CD14-positive monocyte (primary cell): ENCODE measurements around the gene SELENOH. TPM values are rescaled to one million over a fixed set of nuclear protein-coding genes. Genes with fewer than 3 reads are reported as not detected.

Source experiments
- DNase-seq, 3 donors: peaks; one replicate each; pipeline ENCODE4 v3.0.0-alpha.2; 2011 to 2022
- H2AFZ ChIP-seq: 2 replicates; pipeline ENCODE4 v1.6.0; 2012; ENCODE audit warnings: mild to moderate bottlenecking, low read depth, low read length, inconsistent platforms; ENCODE audit not compliant: insufficient read depth, poor library complexity, severe bottlenecking
- H3K27ac ChIP-seq, 2 donors: 1 replicate in 1 of 2; 2 replicates in 1 of 2; pipeline ENCODE4 v1.5.1; 2012 to 2013; ENCODE audit warnings: low read length in 2 of 2, control low read depth in 1 of 2, inconsistent platforms in 1 of 2, low read depth in 1 of 2, mild to moderate bottlenecking in 1 of 2
- H3K27me3 ChIP-seq, 2 donors: one replicate each; pipeline versions ENCODE4 v1.6.0 to v1.6.1; 2011 to 2013; ENCODE audit warnings: low read length in 2 of 2; ENCODE audit not compliant: control insufficient read depth in 2 of 2, insufficient read depth in 2 of 2
- H3K36me3 ChIP-seq, 2 donors: replicated peaks in 1 of 2; 1 replicate in 1 of 2; 2 replicates in 1 of 2; pipeline versions ENCODE4 v1.5.1 to v1.6.1; 2012 to 2013; ENCODE audit warnings: low read length in 2 of 2, control low read depth in 1 of 2, inconsistent platforms in 1 of 2, mild to moderate bottlenecking in 1 of 2; ENCODE audit not compliant: insufficient read depth in 2 of 2, control insufficient read depth in 1 of 2
- H3K4me1 ChIP-seq, 2 donors: 1 replicate in 1 of 2; 2 replicates in 1 of 2; pipeline versions ENCODE4 v1.5.1 to v1.6.1; 2012 to 2013; ENCODE audit warnings: low read length in 2 of 2, control low read depth in 1 of 2, inconsistent platforms in 1 of 2, mild to moderate bottlenecking in 1 of 2, moderate library complexity in 1 of 2; ENCODE audit not compliant: insufficient read depth in 2 of 2, control insufficient read depth in 1 of 2
- H3K4me2 ChIP-seq: replicated peaks from 2 replicates; pipeline ENCODE3; 2012; ENCODE audit warnings: low read length, moderate library complexity, mild to moderate bottlenecking; ENCODE audit not compliant: poor library complexity, severe bottlenecking; ENCODE audit errors: extremely low read depth
- H3K4me3 ChIP-seq, 3 experiments: fragments of 200-600 bp in 1 of 3; sonication (generic) in 1 of 3; replicated peaks in 1 of 3; 1 replicate in 2 of 3; 2 replicates in 1 of 3; pipeline ENCODE4 v1.5.1; 2011 to 2013; ENCODE audit warnings: low read length in 3 of 3, mild to moderate bottlenecking in 3 of 3, control low read depth in 2 of 3, low read depth in 2 of 3, inconsistent platforms in 1 of 3, moderate library complexity in 1 of 3
- H3K79me2 ChIP-seq: 2 replicates; pipeline ENCODE4 v1.6.0; 2012; ENCODE audit warnings: mild to moderate bottlenecking, control low read depth, inconsistent platforms, low read length, moderate library complexity; ENCODE audit not compliant: insufficient read depth
- H3K9ac ChIP-seq: 2 replicates; pipeline ENCODE4 v1.6.0; 2017; ENCODE audit warnings: low read length, mild to moderate bottlenecking; ENCODE audit not compliant: insufficient read depth, poor library complexity, severe bottlenecking
- H3K9me3 ChIP-seq, 2 donors: replicated peaks in 1 of 2; 1 replicate in 1 of 2; 2 replicates in 1 of 2; pipeline versions ENCODE4 v1.5.1 to v1.6.1; 2012 to 2013; ENCODE audit warnings: low read length in 2 of 2, control low read depth in 1 of 2; ENCODE audit not compliant: control insufficient read depth in 1 of 2, insufficient read depth in 1 of 2
- H4K20me1 ChIP-seq: 2 replicates; pipeline ENCODE4 v1.6.0; 2012; ENCODE audit warnings: mild to moderate bottlenecking, low read length, control low read depth, moderate library complexity; ENCODE audit not compliant: insufficient read depth
- H3K27ac Mint-ChIP-seq, 7 donors: one replicate each; pipeline ENCODE4 v1.8.0; 2020; ENCODE audit warnings: mild to moderate bottlenecking in 7 of 7, mixed read lengths in 7 of 7, moderate library complexity in 6 of 7, inconsistent platforms in 2 of 7
- H3K27me3 Mint-ChIP-seq, 3 donors: one replicate each; pipeline ENCODE4 v1.8.0; 2021 to 2022; ENCODE audit warnings: low read depth in 3 of 3, mild to moderate bottlenecking in 3 of 3, mixed read lengths in 3 of 3, moderate library complexity in 3 of 3, inconsistent platforms in 1 of 3
- H3K36me3 Mint-ChIP-seq, 2 donors: one replicate each; pipeline ENCODE4 v1.8.0; 2020; ENCODE audit warnings: mixed read lengths in 2 of 2, inconsistent platforms in 1 of 2, mild to moderate bottlenecking in 1 of 2
- H3K4me1 Mint-ChIP-seq: one replicate; pipeline ENCODE4 v1.8.0; 2020; ENCODE audit warnings: mild to moderate bottlenecking, mixed read lengths
- H3K4me3 Mint-ChIP-seq, 2 donors: one replicate each; pipeline ENCODE4 v1.8.0; 2020; ENCODE audit warnings: mild to moderate bottlenecking in 2 of 2, mixed read lengths in 2 of 2, moderate library complexity in 1 of 2
- H3K9me3 Mint-ChIP-seq, 7 donors: one replicate each; pipeline ENCODE4 v1.8.0; 2020 to 2022; ENCODE audit warnings: mixed read lengths in 7 of 7, mild to moderate bottlenecking in 6 of 7, moderate library complexity in 6 of 7, inconsistent platforms in 2 of 7
- whole genome bisulfite sequencing: methylation state at CpG from one replicate; pipeline ENCODE4 v1.1.5; 2013; ENCODE audit warnings: missing lambda C conversion rate; ENCODE audit not compliant: insufficient coverage; 5-methylcytosine and 5-hydroxymethylcytosine counted together
- intact Hi-C, 2 donors: fragments of 100-400 bp; cut with micrococcal nuclease; formaldehyde crosslinking; loops; one replicate each; pipeline versions ENCODE4 v1.15.0 to v1.15.1; 2023
- polyA plus RNA-seq, 3 donors: library from polyadenylated mRNA; depleted of rRNA in 1 of 3; unstranded in 2 of 3; stranded (reverse) in 1 of 3; fragments of 300-500 nt in 2 of 3; fragments of >200 nt in 1 of 3; fragmentation: Illumina TruSeq in 2 of 3; gene quantifications; 1 replicate in 2 of 3; 2 replicates in 1 of 3; pipeline ENCODE4 v1.2.3, GENCODE V29; 2012 to 2021
- TF ChIP-seq, protein P1 (sequence below): fragments of 200-600 bp; IDR thresholded peaks from one replicate; pipeline ENCODE4 v1.8.0; 2022; ENCODE audit warnings: antibody characterized with exemption, mild to moderate bottlenecking

Gene SELENOH
- polyA plus RNA-seq, 3 donors, result 99.5 to 260 (median 206) TPM

DNA sequence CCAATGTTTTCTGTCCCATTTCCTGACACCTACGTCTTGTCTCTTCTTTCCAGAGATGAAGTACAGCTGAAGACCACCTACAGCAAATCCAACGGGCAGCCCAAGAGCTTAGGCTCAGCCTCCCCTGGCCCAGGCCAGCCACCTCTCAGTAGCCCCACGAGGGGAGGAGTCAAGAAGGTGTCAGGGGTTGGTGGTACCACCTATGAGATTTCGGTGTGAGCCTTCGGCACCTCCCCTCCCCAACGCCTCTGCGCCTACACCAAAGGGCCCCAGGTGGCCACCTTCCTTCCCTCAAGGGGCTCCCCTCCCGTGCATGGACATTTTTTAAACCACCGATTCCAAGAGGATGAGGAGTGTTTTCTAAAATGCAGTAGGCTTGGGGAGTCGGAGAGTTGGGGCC is 41.5 kb upstream of the SELENOH start:
- intact Hi-C loops, result loop anchor here in 1 of 2 donors (10.0 kb wide), 1 partner anchor 165 kb away; the partner anchor contains the start of genes SMTNL1 and TIMM10
- Mint-ChIP-seq H3K9me3 (peaks cover 0 to 2% (median 0%) of the 10 kb centered on the region in 7 donors), H3K36me3 (peaks cover 68 to 93% of the 10 kb centered on the region in 2 donors), H3K4me1 (no peaks in the 10 kb centered on the region), H3K27me3 (peaks cover 0 to 2% (median 0%) of the 10 kb centered on the region in 3 donors), H3K4me3 (no peak overlapping the region), H3K27ac (no peak overlapping the region)
- no peaks in the 10 kb centered on the region for H3K9me3 ChIP-seq
- no peaks in the 10 kb centered on the region for H3K27me3 ChIP-seq
- H3K4me2 ChIP-seq, result no peak overlapping the region
- H4K20me1 ChIP-seq, result peaks cover 20% of the 10 kb centered on the region
- H3K27ac ChIP-seq, result no peak overlapping the region
- no peak for DNase-seq
- no peaks in the 10 kb centered on the region for H3K79me2 ChIP-seq
- H3K4me3 ChIP-seq, result no peak overlapping the region
- peaks cover 78 to 90% of the 10 kb centered on the region in 2 donors for H3K36me3 ChIP-seq
- H3K4me1 ChIP-seq, result no peaks in the 10 kb centered on the region
- H3K9ac ChIP-seq, result no peak overlapping the region
- no peak overlapping the region for H2AFZ ChIP-seq
- 100% methylated on average over 1 of the region's 10 CpGs for WGBS
- TF ChIP-seq, protein P1, sequence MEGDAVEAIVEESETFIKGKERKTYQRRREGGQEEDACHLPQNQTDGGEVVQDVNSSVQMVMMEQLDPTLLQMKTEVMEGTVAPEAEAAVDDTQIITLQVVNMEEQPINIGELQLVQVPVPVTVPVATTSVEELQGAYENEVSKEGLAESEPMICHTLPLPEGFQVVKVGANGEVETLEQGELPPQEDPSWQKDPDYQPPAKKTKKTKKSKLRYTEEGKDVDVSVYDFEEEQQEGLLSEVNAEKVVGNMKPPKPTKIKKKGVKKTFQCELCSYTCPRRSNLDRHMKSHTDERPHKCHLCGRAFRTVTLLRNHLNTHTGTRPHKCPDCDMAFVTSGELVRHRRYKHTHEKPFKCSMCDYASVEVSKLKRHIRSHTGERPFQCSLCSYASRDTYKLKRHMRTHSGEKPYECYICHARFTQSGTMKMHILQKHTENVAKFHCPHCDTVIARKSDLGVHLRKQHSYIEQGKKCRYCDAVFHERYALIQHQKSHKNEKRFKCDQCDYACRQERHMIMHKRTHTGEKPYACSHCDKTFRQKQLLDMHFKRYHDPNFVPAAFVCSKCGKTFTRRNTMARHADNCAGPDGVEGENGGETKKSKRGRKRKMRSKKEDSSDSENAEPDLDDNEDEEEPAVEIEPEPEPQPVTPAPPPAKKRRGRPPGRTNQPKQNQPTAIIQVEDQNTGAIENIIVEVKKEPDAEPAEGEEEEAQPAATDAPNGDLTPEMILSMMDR, result no peak

DNA sequence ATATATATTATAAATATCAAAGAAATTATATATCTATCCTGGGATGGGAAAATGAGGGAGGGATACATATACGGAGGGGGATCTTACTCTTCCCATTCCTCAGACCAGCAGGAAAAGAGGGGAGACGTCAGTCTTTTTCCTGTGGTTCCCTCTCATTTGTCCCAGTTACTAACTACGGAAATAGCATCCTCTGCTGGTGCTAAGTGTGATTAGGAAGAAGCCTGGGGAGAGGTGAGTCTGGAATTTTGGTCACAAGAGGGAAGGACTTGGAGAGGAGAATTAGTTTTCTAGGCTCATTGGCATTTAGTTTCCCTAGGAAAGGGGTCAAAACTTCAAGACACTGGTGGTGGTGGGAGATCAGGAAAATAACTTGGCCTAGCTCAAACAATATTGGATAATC is 40.9 kb upstream of the SELENOH start:
- no peaks in the 10 kb centered on the region for H3K9me3 ChIP-seq
- peaks cover 74 to 87% of the 10 kb centered on the region in 2 donors for H3K36me3 ChIP-seq
- Mint-ChIP-seq H3K36me3 (peaks cover 67 to 90% of the 10 kb centered on the region in 2 donors), H3K27ac (no peak overlapping the region), H3K4me1 (no peaks in the 10 kb centered on the region), H3K9me3 (peaks cover 0 to 2% (median 0%) of the 10 kb centered on the region in 7 donors), H3K4me3 (no peak overlapping the region), H3K27me3 (peaks cover 0 to 2% (median 0%) of the 10 kb centered on the region in 3 donors)
- no peaks in the 10 kb centered on the region for H3K79me2 ChIP-seq
- WGBS, result no CpG with 5 or more reads among the region's 3 CpGs
- H3K27me3 ChIP-seq, result no peaks in the 10 kb centered on the region
- intact Hi-C loops, result loop anchor here in 1 of 2 donors (10.0 kb wide), 1 partner anchor 166 kb away; the partner anchor contains the start of genes SMTNL1 and TIMM10
- no peak for DNase-seq
- no peak overlapping the region for H3K27ac ChIP-seq
- H3K4me2 ChIP-seq, result no peak overlapping the region
- peaks cover 20% of the 10 kb centered on the region for H4K20me1 ChIP-seq
- H3K9ac ChIP-seq, result no peak overlapping the region
- TF ChIP-seq, protein P1, result no peak
- no peaks in the 10 kb centered on the region for H3K4me1 ChIP-seq
- H3K4me3 ChIP-seq, result no peak overlapping the region
- no peak overlapping the region for H2AFZ ChIP-seq
